Upper lobe of left lung (tissue), 6 donors: ENCODE data around the gene COX20. TPM values are rescaled to one million over a fixed set of nuclear protein-coding genes. Genes with fewer than 3 reads are reported as not detected.

Experiments used
- ATAC-seq, 2 donors: fragments of 200-7000 bp; cut with Tn5 transposase; one replicate each; pipeline ENCODE4 v1.9.1; 2022; ENCODE audit warnings: mild to moderate bottlenecking in 2 of 2, moderate library complexity in 2 of 2; ENCODE audit not compliant: low FRiP score in 2 of 2
- DNase-seq, 2 donors: peaks; one replicate each; pipeline ENCODE4 v3.0.0-alpha.2; 2019 to 2020
- H3K27ac ChIP-seq, 4 donors: fragments of 200-600 bp; sonication (generic); one replicate each; pipeline ENCODE4 v1.5.1; 2016 to 2019
- H3K27me3 ChIP-seq, 4 donors: fragments of 200-600 bp; sonication (generic); one replicate each; pipeline ENCODE4 v1.5.1; 2017 to 2019
- H3K36me3 ChIP-seq, 4 donors: fragments of 200-600 bp; sonication (generic); one replicate each; pipeline ENCODE4 v1.5.1; 2016 to 2019
- H3K4me1 ChIP-seq, 4 donors: fragments of 200-600 bp; sonication (generic); one replicate each; pipeline ENCODE4 v1.5.1; 2018 to 2019
- H3K4me3 ChIP-seq, 4 donors: fragments of 200-600 bp; sonication (generic); one replicate each; pipeline ENCODE4 v1.5.1; 2017 to 2019; ENCODE audit warnings: mild to moderate bottlenecking in 2 of 4, moderate library complexity in 1 of 4
- H3K9me3 ChIP-seq, 4 donors: fragments of 200-600 bp; sonication (generic); one replicate each; pipeline ENCODE4 v1.5.1; 2018 to 2019
- EP300 ChIP-seq, 4 donors: sonication (generic); formaldehyde crosslinking; IDR thresholded peaks; one replicate each; pipeline ENCODE4 v1.5.1; 2017; ENCODE audit warnings: antibody characterized with exemption in 4 of 4, control low read depth in 2 of 4
- POLR2A ChIP-seq, 4 donors: fragments of 450-650 bp; IDR thresholded peaks; one replicate each; pipeline ENCODE4 v1.5.1; 2016 to 2017; ENCODE audit warnings: antibody characterized with exemption in 4 of 4, mild to moderate bottlenecking in 2 of 4
- POLR2AphosphoS5 ChIP-seq, 2 donors: sonication (generic); formaldehyde crosslinking; IDR thresholded peaks; one replicate each; pipeline ENCODE4 v1.5.1; 2017; ENCODE audit warnings: antibody characterized with exemption in 2 of 2
- WGBS, 2 donors: methylation state at CpG; one replicate each; pipeline ENCODE4 v1.1.5; 2017 to 2018; 5-methylcytosine and 5-hydroxymethylcytosine counted together
- total RNA-seq, 6 donors: library from RNA; depleted of rRNA in 4 of 6; stranded (reverse); fragments of >200 nt in 4 of 6; gene quantifications; one replicate each; pipeline versions ENCODE4 v1.1.0 to v1.2.1, GENCODE V29; 2016 to 2021
- TF ChIP-seq, protein P1 (sequence below), 6 experiments: fragments of 450-650 bp in 4 of 6; fragments of 200-600 bp in 2 of 6; sonication (generic) in 2 of 6; IDR thresholded peaks; one replicate each; pipeline ENCODE4 v1.5.1; 2016 to 2019; ENCODE audit warnings: antibody characterized with exemption in 6 of 6
- donor health status: DM: no; HTN: no; CAD: no; lungs with moderate emphysema.
- donor health status: DM: no; HTN: yes; CAD: no; lungs with severe emphysema.

The COX20 gene
- total RNA-seq, 6 donors from 2014 or later, result 9.4 to 35.3 (median 25.6) TPM

- TF ChIP-seq, protein P1, sequence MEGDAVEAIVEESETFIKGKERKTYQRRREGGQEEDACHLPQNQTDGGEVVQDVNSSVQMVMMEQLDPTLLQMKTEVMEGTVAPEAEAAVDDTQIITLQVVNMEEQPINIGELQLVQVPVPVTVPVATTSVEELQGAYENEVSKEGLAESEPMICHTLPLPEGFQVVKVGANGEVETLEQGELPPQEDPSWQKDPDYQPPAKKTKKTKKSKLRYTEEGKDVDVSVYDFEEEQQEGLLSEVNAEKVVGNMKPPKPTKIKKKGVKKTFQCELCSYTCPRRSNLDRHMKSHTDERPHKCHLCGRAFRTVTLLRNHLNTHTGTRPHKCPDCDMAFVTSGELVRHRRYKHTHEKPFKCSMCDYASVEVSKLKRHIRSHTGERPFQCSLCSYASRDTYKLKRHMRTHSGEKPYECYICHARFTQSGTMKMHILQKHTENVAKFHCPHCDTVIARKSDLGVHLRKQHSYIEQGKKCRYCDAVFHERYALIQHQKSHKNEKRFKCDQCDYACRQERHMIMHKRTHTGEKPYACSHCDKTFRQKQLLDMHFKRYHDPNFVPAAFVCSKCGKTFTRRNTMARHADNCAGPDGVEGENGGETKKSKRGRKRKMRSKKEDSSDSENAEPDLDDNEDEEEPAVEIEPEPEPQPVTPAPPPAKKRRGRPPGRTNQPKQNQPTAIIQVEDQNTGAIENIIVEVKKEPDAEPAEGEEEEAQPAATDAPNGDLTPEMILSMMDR (IDR thresholded peaks at IDR 0.05), result no peak
- TF ChIP-seq POLR2AphosphoS5 (IDR thresholded peaks at IDR 0.05) (no peak), EP300 (IDR thresholded peaks at IDR 0.05) (no peak), POLR2A (IDR thresholded peaks at IDR 0.05) (no peak)
- WGBS, 2 donors, result 76 to 78% methylated on average over 3 of the region's 3 CpGs
- Histone ChIP-seq H3K4me1 (peaks cover 18 to 25% (median 21%) of the 10 kb centered on the region in 4 donors), H3K36me3 (peaks cover 0 to 13% (median 0%) of the 10 kb centered on the region in 4 donors), H3K27me3 (no peaks in the 10 kb centered on the region), H3K9me3 (no peaks in the 10 kb centered on the region), H3K27ac (peak overlapping the region in 3 of 4 donors; percentile 99 to 100 (median 100)), H3K4me3 (no peak overlapping the region)
- no peak for DNase-seq
- ATAC-seq, result no peak
Measured at GRCh38 chr1:244865820-244866219, 30.4 kb downstream of the COX20 start.

GRCh38 chr1:244866355-244866754 lies 30.9 kb downstream of the COX20 start:
- ATAC-seq (no peak), DNase-seq (no peak)
- TF ChIP-seq POLR2AphosphoS5 (IDR thresholded peaks at IDR 0.05), result no peak
- TF ChIP-seq, protein P1 (IDR thresholded peaks at IDR 0.05), result no peak
- TF ChIP-seq POLR2A (IDR thresholded peaks at IDR 0.05), result no peak
- no peak for TF ChIP-seq EP300 (IDR thresholded peaks at IDR 0.05)
- peaks cover 13 to 19% (median 16%) of the 10 kb centered on the region in 4 donors for H3K4me1 ChIP-seq
- no peak overlapping the region for H3K4me3 ChIP-seq
- peaks cover 0 to 8% (median 0%) of the 10 kb centered on the region in 4 donors for H3K36me3 ChIP-seq
- no peaks in the 10 kb centered on the region for H3K9me3 ChIP-seq
- peak overlapping the region in 1 of 4 donors; percentile 99 for H3K27ac ChIP-seq
- no peaks in the 10 kb centered on the region for H3K27me3 ChIP-seq
- WGBS, 2 donors, result 93 to 95% methylated on average over 1 of the region's 1 CpG

DNA sequence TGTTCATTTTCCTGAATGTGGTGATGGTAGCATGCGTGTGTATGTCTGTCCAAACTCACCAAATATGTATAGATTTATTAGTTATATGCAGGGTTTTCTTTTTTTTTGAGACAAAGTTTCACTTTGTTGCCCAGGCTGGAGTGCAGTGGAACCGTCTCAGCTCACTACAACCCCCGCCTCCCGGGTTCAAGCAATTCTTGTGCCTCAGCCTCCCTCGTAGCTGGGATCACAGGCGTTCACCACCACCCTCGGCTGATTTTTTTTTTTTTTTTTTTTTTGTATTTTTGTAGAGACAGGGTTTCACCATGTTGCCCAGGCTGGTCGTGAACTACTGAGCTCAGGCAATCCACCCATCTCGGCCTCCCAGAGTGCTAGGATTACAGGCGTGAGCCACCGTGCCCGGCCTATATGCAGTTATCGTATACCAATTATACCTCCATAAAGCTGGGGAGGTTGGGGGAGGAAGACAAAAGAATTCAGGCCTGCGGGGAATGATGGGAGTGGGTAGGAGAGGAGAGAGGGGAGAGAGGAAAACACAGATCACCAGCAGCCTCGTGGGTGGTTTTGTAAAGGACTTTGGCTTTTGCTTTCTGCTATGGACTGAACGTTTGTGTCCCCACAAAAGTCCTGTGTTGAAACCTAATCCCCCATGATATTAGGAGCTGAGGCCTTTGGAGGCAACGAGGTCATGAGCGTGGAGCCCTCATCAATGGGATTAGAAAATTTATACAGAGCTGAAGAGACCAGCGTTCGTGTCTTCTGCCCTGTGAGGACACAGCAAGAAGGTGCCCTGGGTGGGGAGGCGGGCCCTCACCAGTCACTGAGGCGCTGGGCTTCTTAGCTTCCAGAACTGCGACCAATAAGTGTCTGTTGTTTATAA lies 33.3 kb downstream of the COX20 start:
- H3K36me3 ChIP-seq, result no peaks in the 10 kb centered on the region
- TF ChIP-seq EP300 (IDR thresholded peaks at IDR 0.05), result no peak
- peak in 1 of 4 donors; percentile 17 for TF ChIP-seq POLR2A (IDR thresholded peaks at IDR 0.05)
- 92 to 95% methylated on average over 23 of the region's 23 CpGs for WGBS, 2 donors
- peak overlapping the region in 1 of 4 donors; percentile 37 for H3K27ac ChIP-seq
- DNase-seq (no peak), ATAC-seq (no peak)
- no peaks in the 10 kb centered on the region for H3K27me3 ChIP-seq
- H3K4me1 ChIP-seq, result peaks cover 7 to 11% (median 8%) of the 10 kb centered on the region in 4 donors
- no peaks in the 10 kb centered on the region for H3K9me3 ChIP-seq
- H3K4me3 ChIP-seq, result no peak overlapping the region

- peak overlapping the region in 1 of 4 donors; percentile 37 for H3K27ac ChIP-seq
- no peaks in the 10 kb centered on the region for H3K9me3 ChIP-seq
- ATAC-seq (no peak), DNase-seq (peak in 1 of 2 donors; percentile 39)
- TF ChIP-seq POLR2AphosphoS5 (IDR thresholded peaks at IDR 0.05), result no peak
- no peak for TF ChIP-seq EP300 (IDR thresholded peaks at IDR 0.05)
- TF ChIP-seq, protein P1 (IDR thresholded peaks at IDR 0.05), result no peak
- TF ChIP-seq POLR2A (IDR thresholded peaks at IDR 0.05), result no peak
- no peaks in the 10 kb centered on the region for H3K36me3 ChIP-seq
- H3K4me1 ChIP-seq, result peaks cover 7 to 11% (median 8%) of the 10 kb centered on the region in 4 donors
- WGBS, 2 donors, result 73 to 74% methylated on average over 12 of the region's 12 CpGs
- no peak overlapping the region for H3K4me3 ChIP-seq
- no peaks in the 10 kb centered on the region for H3K27me3 ChIP-seq
Measured at GRCh38 chr1:244869364-244869827, 33.9 kb downstream of the COX20 start.

- no peaks in the 10 kb centered on the region for H3K9me3 ChIP-seq
- no peak overlapping the region for H3K27ac ChIP-seq
- H3K36me3 ChIP-seq, result no peaks in the 10 kb centered on the region
- ATAC-seq, result no peak
- no peak for TF ChIP-seq POLR2A (IDR thresholded peaks at IDR 0.05)
- no peak for TF ChIP-seq POLR2AphosphoS5 (IDR thresholded peaks at IDR 0.05)
- no peak for TF ChIP-seq EP300 (IDR thresholded peaks at IDR 0.05)
- TF ChIP-seq, protein P1 (IDR thresholded peaks at IDR 0.05), result no peak
- 88 to 96% methylated on average over 4 of the region's 4 CpGs for WGBS, 2 donors
- H3K4me3 ChIP-seq, result no peak overlapping the region
- peaks cover 5 to 11% (median 7%) of the 10 kb centered on the region in 4 donors for H3K4me1 ChIP-seq
- no peaks in the 10 kb centered on the region for H3K27me3 ChIP-seq
- DNase-seq, result no peak
Measured at GRCh38 chr1:244869950-244870349, 34.5 kb downstream of the COX20 start.
